ENCODE results near the gene DLGAP1.
"Not testable (repeated sequence)": the region's sequence is repeated elsewhere in the genome, so short reads cannot be mapped to it uniquely, and the experiment has no call there.

DLGAP1 gene

DNA sequence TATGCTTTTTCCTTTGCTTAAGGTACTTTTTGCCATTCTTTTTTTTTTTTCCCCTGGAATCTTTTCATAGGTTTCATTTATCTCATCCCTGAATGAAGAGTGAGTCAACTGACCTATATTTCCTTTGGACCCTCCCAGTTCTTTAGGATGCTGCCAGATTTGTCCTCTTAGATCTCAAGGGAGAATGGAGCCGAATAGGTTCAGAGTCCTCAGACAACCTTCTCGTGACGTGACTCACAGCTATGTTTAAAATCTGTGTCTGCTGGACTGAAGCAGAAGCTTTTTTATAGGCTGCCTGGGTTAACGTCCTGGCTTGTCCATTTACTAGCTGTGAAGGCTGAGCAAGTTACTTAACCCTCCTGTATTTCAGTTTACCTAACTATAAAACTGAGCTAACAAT, 358.6 kb downstream of the DLGAP1 start:
- no peak for DNase-seq (ENCODE audit: low read depth in 1 of 2, low spot score in 1 of 2)

DNA sequence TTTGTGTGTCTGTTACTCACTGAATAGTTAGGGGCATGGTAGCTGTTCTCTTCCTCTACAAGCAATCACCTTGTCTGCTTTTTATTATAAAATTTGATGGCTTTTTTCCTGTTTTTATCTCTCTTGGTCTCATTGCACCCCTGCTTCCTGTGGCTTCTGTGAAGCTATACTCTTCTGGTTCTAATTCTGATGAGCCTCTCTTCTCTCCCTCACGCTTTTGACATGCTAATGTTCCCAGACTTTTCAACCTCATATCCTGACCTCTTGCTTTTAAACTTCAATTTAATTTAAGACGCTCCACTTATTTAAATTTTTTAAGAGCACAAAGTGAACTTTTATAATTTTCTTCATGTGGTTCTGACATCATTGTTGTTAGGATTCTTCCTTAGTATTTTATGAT, 361.4 kb downstream of the DLGAP1 start:
- DNase-seq (ENCODE audit: low read depth in 1 of 2, low spot score in 1 of 2), result no peak

DNA sequence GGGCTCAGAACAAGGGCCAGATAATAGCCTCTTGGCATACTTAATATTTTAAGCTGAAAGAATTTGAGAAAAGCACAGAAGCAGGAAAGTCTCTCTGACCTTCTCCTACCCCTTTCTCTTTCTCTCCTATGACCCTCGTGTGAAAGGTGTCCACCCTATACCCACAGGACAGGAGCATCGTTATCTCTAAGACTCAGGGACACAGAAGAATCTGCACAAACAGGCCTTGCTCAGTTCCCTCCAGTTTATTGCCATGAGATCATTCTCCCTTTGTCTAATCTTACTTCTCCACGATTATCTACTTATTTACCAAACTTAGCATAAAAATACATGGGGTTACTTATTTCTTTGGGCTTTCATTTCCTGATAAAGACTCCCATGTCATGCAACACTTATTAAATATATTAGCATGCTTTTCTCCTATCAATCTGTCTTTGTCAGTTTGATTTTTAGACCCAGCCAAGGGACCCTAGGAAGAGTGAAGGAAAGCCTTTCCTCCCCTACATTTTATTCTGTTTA, 370.7 kb downstream of the DLGAP1 start:
- DNase-seq (ENCODE audit: low read depth in 1 of 2, low spot score in 1 of 2), result no peak

DNA sequence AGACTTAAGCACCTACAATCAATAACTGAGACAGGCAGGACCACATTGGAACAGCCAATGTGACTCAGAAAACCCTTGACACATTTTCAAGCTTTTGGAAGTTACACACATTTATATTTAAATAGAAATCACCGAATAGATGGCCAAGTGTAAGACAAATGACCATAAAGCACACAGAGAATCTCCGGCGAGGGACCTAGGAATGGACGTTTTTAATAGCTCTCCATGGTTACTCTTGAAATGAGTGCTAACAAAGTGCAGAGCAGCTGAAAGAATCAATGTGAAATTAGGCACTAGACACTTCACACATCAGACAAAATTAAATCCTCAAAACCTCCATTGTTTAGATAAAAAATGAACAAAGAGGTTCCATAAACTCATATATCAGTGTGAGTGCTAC, 376.9 kb downstream of the DLGAP1 start:
- no peak for DNase-seq (ENCODE audit: low read depth in 1 of 2, low spot score in 1 of 2)

DNA sequence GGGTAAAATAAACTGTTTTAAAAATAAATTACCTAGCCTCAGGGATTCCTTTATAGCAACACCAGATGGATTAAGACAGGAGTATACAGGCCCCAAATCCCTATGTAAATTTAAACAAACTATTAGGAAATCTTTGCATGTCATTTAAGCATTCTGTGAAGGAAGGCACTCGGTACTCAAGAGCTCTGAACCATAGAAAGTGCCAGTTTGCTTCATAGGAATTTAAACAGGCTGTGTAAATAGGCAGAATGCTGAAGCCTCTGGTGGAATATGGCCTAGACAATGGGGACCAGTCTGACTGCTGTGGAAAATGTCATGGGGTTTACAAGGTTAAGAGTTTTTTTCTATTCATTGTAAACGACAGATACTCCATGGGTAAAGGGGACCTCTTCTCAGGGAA, 377.4 kb downstream of the DLGAP1 start:
- no peak for DNase-seq (ENCODE audit: low read depth in 1 of 2, low spot score in 1 of 2)

DNA sequence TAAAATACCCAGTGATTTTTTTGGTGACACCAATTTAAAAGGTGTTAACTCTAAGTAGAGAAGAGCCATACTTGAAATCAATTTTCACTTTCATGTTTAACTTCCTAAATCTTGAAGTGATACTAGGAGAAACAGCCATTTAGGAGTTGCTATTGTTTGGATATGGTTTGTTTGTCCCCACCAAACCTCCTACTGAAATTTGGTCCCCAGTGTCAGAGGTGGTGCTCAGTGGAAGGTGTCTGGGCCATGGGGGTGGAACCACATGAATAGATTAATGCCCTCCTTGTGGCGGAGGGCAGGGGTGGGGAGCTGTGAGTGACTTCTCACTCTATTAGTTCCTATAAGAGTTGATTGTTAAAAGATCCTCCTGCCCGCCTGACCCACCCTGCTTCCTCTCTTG, 377.9 kb downstream of the DLGAP1 start:
- no peak for DNase-seq (ENCODE audit: low read depth in 1 of 2, low spot score in 1 of 2)

DNA sequence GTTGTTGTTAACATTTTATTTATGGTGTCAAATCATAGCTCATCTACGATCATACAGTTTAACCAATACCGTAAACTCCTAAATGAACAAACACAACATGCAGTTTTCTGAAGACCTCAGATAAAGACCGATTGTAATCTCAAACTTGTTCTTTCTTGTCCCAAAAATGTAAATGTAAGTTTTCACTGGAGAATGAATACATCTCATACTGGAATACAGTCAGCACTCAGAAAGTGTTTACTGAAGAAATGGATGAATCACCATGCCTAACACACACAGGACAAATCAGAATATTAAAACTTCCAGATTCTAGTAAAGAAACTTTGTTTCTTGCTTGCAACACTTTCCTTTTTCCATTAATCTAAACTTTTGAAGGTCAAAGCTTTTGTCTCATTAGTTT, 380.5 kb downstream of the DLGAP1 start:
- no peak for DNase-seq (ENCODE audit: low read depth in 1 of 2, low spot score in 1 of 2)

DNA sequence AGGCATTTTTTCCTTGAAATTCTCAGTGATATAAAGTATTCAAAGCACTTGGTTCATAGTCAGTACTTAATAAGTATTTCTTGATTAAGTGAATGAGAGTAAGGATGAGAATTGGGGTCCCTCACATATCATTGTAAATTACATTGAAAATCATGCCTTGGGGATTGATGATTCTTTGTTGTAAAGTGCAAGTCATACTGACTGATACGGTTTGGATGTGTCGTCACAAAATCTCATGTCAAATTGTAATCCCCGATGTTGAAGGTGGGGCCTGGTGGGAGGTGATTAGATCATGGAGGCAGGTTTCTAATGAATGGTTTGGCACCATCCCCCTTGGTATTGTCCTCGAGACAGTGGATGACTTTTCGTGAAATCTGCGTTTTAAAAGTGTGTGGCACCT, 385.9 kb downstream of the DLGAP1 start:
- no peak for DNase-seq (ENCODE audit: low read depth in 1 of 2, low spot score in 1 of 2)

DNA sequence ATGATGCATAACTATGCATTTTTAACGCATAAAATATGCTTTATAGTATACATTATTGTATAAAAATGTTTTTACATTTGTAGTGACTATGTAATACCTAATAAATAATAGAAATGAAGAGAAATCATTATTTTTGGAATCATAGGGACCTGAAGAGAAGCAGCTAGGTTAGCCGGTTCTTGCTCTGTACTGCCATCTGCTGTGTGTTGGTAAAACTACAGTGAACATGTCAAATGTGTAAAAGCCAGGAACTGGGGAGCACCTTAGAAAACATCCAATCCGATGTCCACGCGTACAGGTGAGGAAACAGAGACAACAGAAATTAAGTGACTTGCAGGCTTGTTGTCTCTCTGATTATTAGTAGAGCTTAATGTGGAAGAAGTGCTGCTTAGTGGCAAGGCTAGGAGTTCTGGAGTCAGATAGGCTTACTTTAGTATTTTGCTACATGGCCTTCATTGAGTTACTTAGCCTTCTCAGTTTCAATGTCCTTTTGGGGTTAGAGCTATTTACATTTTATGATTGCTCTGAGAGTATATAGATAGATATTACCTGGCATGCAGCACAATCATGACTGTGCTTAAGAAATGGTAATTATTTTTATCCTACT, 386.5 kb downstream of the DLGAP1 start:
- DNase-seq (ENCODE audit: low read depth in 1 of 2, low spot score in 1 of 2), result peak; percentile 3 to 8

DNA sequence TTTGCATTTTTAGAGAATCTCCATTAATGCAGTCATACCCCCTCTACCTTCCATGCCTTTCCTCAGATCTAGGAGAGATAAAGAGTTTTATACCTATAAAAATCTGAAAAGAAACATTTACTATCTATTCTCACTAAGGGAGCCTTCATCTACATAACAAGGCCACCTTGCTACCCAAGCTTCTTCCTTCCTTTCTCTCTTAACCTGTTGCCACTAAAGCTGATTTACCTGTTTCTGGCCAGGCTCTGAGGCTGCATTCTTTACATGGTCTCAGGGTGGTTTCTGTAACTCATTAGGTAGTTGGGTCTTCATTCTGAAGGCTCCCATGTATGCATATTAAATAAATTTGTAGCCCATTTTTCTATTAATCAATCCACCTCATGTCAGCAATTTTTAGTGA, 391.6 kb downstream of the DLGAP1 start:
- no peak for DNase-seq (ENCODE audit: low read depth in 1 of 2, low spot score in 1 of 2)

DNA sequence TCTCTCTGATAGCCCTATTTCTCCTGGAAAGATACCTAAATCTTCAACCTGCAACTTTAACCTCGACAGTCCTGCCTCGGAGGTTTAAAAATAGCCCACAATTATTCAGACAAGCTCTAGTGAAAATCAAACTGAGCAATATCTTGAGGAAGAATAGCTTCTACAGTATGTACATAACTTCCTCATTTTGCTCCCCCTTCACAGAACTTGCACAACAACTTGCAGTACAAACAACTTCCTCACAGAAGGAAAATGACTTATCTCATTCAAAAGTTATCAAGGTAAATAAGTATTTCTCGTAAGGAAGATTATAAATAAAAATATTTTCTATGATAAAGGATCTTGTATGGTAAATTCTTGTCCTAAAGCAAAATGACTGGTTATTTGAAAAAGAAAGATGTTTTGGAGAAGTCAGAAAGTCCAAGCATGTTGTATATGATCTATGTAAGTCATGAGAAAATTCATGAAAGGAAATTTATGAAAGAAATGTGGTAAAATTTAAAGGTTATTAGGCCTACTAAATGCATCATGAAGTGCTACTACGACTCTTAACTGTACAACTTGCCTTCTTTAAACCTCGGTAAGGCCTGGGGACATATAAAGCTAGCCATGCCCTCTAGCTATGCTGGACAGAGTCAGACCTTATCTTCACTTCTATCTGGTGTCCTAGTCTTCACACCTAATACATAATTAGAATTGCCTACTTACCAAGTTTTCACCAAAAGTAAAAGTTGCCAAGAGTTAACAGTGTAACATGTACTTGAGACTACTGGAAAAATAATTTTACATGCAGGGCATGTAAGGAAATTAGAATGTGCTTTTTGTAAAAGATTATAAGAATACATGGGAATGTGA, 394.5 kb downstream of the DLGAP1 start:
- no peak for DNase-seq (ENCODE audit: low read depth in 1 of 2, low spot score in 1 of 2)

DNA sequence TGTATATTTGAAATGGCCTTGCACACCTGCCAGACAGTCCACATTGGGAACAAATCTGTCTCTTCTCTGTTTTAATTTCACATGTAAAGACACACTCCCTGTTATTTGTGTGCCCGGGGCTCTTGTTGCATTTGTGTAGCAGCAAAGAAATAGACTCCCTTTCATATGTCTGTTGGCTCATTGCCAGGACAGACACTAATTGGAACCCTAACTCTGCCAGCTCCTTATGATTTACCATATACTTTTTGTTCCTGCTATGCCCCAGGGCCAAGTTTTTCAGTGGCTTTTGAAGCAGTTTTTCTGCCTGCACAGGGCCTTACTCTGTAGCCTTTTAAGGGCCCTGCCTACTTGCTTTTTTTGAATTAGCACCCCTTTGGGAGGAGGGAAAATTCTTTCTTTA, 396.9 kb downstream of the DLGAP1 start:
- no peak for DNase-seq (ENCODE audit: low read depth in 1 of 2, low spot score in 1 of 2)

DNA sequence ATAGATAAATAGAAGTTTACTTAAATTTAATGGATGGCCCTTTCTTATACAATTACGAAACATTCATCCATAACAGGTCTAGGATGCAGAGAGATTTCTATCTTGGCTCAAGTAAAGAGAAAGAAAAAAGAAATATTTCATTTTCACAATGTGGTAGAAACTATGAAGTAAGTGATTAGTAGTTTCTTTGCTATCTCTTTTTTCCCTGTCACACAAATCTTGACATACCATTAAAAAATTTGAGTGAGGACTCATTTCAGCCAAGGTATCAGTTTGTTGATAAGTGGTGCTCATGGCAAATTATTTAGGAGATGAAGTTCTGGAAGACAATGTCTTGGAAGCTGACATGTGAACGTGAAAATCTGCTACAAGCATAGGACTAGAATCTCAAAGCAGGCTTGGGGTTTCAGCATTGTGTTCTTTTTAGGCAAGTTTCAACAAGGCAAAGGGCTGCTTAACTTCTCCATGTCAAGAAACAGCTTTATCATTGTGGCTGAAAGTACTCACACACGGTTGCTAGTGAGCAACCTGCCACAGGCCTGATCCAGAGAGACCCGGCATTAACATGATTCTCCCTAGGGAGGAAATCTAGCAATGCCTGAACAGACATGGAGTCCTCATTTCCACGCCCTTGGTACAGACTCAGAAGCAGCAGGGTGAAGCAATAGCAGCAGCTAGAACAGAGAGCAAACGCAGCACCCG, 414.6 kb downstream of the DLGAP1 start:
- no peak for DNase-seq (ENCODE audit: low read depth in 1 of 2, low spot score in 1 of 2)

DNA sequence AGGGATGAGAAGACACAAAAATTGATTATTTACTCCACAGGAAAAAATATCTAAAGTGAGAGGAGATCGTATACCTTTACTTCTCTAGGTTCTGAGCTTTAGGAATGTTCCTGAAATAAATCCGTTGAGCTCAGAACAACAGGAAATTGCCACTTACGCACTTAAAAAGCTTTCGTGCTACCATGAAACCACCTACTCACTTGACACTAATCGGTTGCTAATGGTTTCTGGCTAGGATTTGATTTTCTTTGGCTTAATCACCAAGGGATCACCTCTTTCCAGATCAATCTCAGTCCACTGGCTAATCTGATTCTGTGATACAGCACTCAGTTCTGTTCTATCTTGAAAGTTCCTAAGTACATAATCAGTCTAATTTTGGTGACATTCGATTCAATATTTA, 419.6 kb downstream of the DLGAP1 start:
- DNase-seq (ENCODE audit: low read depth in 1 of 2, low spot score in 1 of 2), result no peak

DNA sequence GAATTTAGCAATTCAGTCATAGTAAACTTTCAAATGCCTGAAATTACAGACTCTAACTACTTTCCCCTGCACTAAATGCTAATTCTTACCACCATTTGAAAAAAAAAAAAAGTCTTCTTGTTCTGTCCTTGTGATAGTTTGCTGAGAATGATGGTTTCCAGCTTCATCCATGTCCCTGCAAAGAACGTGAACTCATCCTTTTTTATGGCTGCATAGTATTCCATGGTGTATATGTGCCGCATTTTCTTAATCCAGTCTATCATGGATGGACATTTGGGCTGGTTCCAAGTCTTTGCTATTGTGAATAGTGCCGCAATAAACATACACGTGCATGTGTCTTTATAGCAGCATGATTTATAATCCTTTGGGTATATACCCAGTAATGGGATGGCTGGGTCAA, 420.3 kb downstream of the DLGAP1 start:
- not testable (repeated sequence) for DNase-seq (ENCODE audit: low read depth in 1 of 2, low spot score in 1 of 2)

DNA sequence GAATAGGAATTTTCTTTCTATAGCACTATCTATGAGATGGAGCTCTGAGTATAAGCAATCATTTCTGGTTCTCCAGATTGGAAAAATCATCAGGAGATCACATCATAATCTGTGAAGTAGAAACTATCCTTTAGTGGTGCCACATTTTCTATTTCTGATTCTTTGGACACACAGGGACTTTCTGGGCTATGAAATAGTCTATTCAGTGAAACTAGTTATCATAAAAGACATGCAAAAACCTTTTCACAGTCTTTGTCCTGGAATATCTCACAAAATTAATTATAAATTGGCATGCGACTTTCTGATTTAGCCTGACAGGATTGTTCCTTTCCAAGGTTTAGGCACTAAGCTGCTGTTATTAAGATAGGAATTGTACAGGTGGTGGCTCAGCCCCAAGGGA, 428.6 kb downstream of the DLGAP1 start:
- no peak for DNase-seq (ENCODE audit: low read depth in 1 of 2, low spot score in 1 of 2)

DNA sequence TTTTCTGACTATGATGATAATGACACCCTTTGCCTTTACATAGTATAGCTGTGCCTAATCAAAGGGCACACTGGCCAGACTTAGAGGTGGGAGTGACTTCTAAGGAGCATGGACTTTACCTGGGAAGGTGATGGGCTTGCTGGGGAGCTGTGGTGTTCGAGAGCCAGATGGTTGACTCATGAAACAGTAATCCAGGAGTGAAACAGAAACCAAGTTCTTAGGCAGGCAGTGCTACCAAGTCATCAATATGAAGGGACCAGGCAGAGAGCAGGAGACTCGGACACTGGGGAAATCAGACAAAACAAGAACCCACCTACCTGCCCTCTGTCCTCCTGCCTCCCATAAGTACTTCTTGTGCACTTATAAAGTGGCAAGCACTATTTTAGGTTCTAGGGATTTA, 430.4 kb downstream of the DLGAP1 start:
- no peak for DNase-seq (ENCODE audit: low read depth in 1 of 2, low spot score in 1 of 2)

DNA sequence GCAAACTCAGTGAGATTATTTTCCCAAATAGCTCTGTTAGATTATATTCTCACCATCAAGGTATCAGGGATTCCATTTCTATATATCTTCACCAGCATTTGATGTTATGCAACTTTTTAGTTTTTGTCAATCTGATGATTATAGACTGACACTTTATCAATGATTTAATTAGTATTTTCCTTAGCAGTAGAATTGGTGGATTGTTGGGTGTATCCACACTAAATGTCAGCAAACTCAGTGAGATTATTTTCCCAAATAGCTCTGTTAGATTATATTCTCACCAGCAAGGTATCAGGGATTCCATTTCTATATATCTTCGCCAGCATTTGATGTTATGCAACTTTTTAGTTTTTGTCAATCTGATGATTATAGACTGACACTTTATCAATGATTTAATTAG, 432.4 kb downstream of the DLGAP1 start:
- DNase-seq (ENCODE audit: low read depth in 1 of 2, low spot score in 1 of 2), result not testable (repeated sequence)

DNA sequence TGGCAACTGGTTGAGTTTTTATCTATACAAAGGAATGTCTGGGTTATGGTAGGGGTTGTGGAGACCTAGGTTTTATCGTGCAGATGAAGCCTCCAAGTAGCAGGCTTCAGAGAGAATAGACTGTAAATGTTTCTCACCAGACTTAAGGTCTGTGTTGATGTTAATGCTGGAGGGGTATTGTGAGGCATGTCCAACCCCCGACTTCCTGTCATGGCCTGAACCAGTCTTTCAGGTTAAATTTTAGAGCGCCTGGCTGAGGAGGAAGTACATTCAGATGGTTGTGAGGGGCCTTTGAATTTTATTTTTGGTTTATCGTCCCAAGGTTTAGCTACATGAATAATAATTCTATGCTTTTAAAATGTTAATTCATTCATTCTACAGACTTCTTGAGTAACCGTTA, 435.1 kb downstream of the DLGAP1 start:
- no peak for DNase-seq (ENCODE audit: low read depth in 1 of 2, low spot score in 1 of 2)

DNA sequence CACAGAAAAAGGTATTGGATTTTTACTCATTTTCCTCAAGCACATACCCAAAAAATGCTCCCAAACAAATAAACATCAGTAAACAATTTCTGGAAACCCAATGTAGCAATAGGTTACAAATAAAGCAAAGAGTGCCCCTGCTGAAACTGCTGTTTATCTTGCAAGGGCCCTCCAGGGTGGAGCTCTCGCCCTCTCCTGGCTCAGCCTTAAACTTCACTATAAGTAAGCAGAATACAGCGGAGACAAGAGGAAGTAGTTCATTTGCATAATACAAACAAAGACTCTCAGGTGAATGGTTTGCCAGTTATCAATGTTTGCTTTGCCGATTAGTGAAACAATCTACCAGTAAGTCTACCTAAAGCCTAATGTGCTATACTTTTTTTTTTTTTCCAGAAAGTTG, 437.6 kb downstream of the DLGAP1 start:
- no peak for DNase-seq (ENCODE audit: low read depth in 1 of 2, low spot score in 1 of 2)

DNA sequence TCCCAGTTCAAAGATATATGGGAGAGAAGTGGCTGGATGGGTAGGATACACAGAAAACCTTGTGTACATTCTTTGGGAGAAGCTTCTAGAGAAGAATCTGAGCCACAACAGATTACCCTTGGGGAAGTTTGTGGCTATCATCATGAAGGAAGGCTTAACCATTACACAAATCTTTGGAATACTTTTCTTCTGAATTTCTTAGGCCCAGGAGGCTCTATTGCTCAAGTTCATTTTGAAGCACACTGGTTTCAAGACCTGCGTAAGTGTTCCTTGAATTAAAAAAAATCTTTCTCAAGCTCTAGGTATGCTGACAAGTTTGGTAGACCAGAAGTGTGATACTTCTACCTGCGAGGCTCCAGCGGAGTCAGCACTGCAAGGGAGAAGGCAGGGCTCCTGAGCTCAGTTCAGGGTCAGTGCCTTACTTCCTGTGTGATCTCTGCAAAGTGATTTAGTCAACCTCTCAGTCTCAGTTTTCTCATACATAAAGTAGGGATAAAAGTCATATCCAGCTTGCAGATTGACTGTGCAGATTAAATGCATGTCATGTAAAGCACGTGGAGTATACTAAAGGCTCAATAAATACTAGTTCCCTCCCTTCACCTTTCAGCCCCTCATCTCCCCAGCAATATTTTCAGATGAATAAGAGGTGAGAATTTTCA, 438.6 kb downstream of the DLGAP1 start:
- DNase-seq (ENCODE audit: low read depth in 1 of 2, low spot score in 1 of 2), result no peak

DNA sequence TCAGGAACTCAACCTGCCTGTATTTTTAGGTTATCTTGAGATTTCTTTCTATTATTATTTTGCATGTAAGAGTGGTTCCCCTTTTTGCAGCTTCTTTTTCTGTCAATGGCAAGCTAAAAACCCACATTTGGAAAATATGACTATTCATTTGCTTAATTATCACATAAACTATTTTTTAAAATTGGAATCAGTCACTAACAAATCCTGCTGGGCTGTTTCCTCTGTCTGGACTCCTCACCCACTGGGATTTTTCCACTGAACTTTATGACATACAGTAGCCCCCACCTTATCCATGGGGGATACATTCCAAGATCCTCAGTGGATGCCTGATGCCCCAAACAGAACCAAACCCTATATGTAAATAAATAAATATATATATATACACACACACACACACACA, 447.3 kb downstream of the DLGAP1 start:
- DNase-seq (ENCODE audit: low read depth in 1 of 2, low spot score in 1 of 2), result no peak

All from activated CD4-positive, alpha-beta T cell treated with anti-CD3 and anti-CD28 coated beads, Interleukin-2, amount 50 U/mL, for 24 hours (primary cell).